NCI-H748 treated with DMSO at 0.1 percent for 48 hours (cell line): ENCODE data around the gene PHYKPL.

Source experiments
- DNase-seq: peaks from one replicate; lab custom pipeline; 2025; lab: John Stamatoyannopoulos, UW

The PHYKPL gene

GRCh38 chr5:178189433-178189832 lies 43.2 kb downstream of the PHYKPL start:
- no peak for DNase-seq

GRCh38 chr5:178187014-178187413 lies 45.6 kb downstream of the PHYKPL start, which contains the start of gene GMCL2:
TSS of gene GMCL2 (minus strand) at chr5:178187371. CDS start at chr5:178187299, 72 bp downstream.
- DNase-seq: no peak

GRCh38 chr5:178186427-178186826 lies 46.2 kb downstream of the PHYKPL start:
- DNase-seq: no peak

- no peak for DNase-seq
Observed at GRCh38 chr5:178182158-178182876, 50.3 kb downstream of the PHYKPL start.

- no peak for DNase-seq
Observed at GRCh38 chr5:178180141-178180863, 52.3 kb downstream of the PHYKPL start.

GRCh38 chr5:178177569-178177968 lies 55.0 kb downstream of the PHYKPL start:
- no peak for DNase-seq

- no peak for DNase-seq
Observed at GRCh38 chr5:178176791-178177190, 55.8 kb downstream of the PHYKPL start.

GRCh38 chr5:178174456-178174855 lies 58.1 kb downstream of the PHYKPL start:
- no peak for DNase-seq

- no peak for DNase-seq
Observed at GRCh38 chr5:178170455-178170854, 62.1 kb downstream of the PHYKPL start.

- no peak for DNase-seq
Observed at GRCh38 chr5:178165581-178165980, 67.0 kb downstream of the PHYKPL start.

- peak; percentile 82 for DNase-seq
Observed at GRCh38 chr5:178163772-178164735, 68.5 kb downstream of the PHYKPL start.

- no peak for DNase-seq
Observed at GRCh38 chr5:178162481-178162880, 70.1 kb downstream of the PHYKPL start.

GRCh38 chr5:178160176-178160575 lies 72.4 kb downstream of the PHYKPL start:
- no peak for DNase-seq
